A673 (cell line): ENCODE measurements around the gene MITF. TPM values are rescaled to one million over a fixed set of nuclear protein-coding genes. Genes with fewer than 3 reads are reported as not detected.

Experiments used
- BruUV-seq: library from RNA; stranded (reverse); fragments of 400-500 nt; replicated peaks from 2 replicates; lab custom pipeline; 2021; lab: Mats Ljungman, UMichigan
- CTCF ChIA-PET: fragments of 300-600 bp; sonication (Branson Sonifier 250); formaldehyde crosslinking; loops from one replicate; lab custom pipeline; 2022; ENCODE audit warnings: antibody characterized with exemption; lab: Charles Lee
- POLR2A ChIA-PET: fragments of 300-600 bp; sonication (Branson Sonifier 250); formaldehyde crosslinking; loops from one replicate; lab custom pipeline; 2022; ENCODE audit warnings: antibody characterized with exemption; ENCODE audit not compliant: low non-redundant PET; lab: Charles Lee
- DNase-seq: peaks from one replicate; pipeline ENCODE4 v3.0.0-alpha.2; 2015; ENCODE audit warnings: low spot score
- H3K27ac ChIP-seq: fragments of 200-600 bp; sonication (generic); 2 replicates; pipeline ENCODE4 v1.5.1; 2016; ENCODE audit warnings: mixed run types, low read depth, mild to moderate bottlenecking, mixed read lengths, antibody characterized with exemption, low read length; ENCODE audit not compliant: poor library complexity, severe bottlenecking
- H3K27me3 ChIP-seq: fragments of 200-600 bp; sonication (generic); replicated peaks from 2 replicates; pipeline ENCODE4 v1.6.1; 2017; ENCODE audit warnings: mixed run types, low read depth, mild to moderate bottlenecking, mixed read lengths, antibody characterized with exemption, low read length; ENCODE audit not compliant: insufficient read depth, poor library complexity
- H3K36me3 ChIP-seq: fragments of 200-600 bp; sonication (generic); 2 replicates; pipeline ENCODE4 v1.6.1; 2016; ENCODE audit warnings: mixed run types, mild to moderate bottlenecking, mixed read lengths, antibody characterized with exemption, low read length; ENCODE audit not compliant: insufficient read depth, poor library complexity, severe bottlenecking
- H3K4me1 ChIP-seq: fragments of 200-600 bp; sonication (generic); 2 replicates; pipeline ENCODE4 v1.6.1; 2017; ENCODE audit warnings: mixed run types, mild to moderate bottlenecking, mixed read lengths, antibody characterized with exemption, low read length; ENCODE audit not compliant: insufficient read depth, poor library complexity, severe bottlenecking
- H3K4me3 ChIP-seq: fragments of 200-600 bp; sonication (generic); 2 replicates; pipeline ENCODE4 v1.5.1; 2016; ENCODE audit warnings: low read depth, mixed run types, mild to moderate bottlenecking, mixed read lengths, low read length; ENCODE audit not compliant: poor library complexity, severe bottlenecking
- H3K9me3 ChIP-seq: fragments of 200-600 bp; sonication (generic); 2 replicates; pipeline ENCODE4 v1.6.1; 2016; ENCODE audit warnings: mixed run types, low read depth, mild to moderate bottlenecking, mixed read lengths, antibody characterized with exemption, low read length; ENCODE audit not compliant: poor library complexity, severe bottlenecking
- EZH2 ChIP-seq: fragments of 200-600 bp; sonication (generic); IDR thresholded peaks from 2 replicates; pipeline ENCODE4 v1.6.1; 2017; ENCODE audit warnings: borderline replicate concordance, low read depth, mild to moderate bottlenecking, mixed read lengths, antibody characterized with exemption, low read length; ENCODE audit not compliant: poor library complexity, severe bottlenecking
- intact Hi-C: fragments of 100-400 bp; cut with micrococcal nuclease; formaldehyde crosslinking; loops from one replicate; pipeline ENCODE4 v1.10.0; 2022; ENCODE audit not compliant: unreplicated experiment
- total RNA-seq: library from RNA; stranded (reverse); gene quantifications from 2 replicates; pipeline ENCODE4 v1.2.3, GENCODE V29; 2021
- TF ChIP-seq, protein P1 (sequence below): fragments of 300-800, 200-600 bp; sonication (generic); conservative IDR thresholded peaks from 2 replicates; pipeline ENCODE4 v1.5.1; 2017; ENCODE audit warnings: low read depth, mild to moderate bottlenecking, antibody characterized with exemption, low read length, moderate library complexity, mixed read lengths

Gene MITF
- total RNA-seq, 1 experiment from 2014 or later = 0.52 TPM

- BruUV-seq = no TSS peak
- POLR2A ChIA-PET = no interaction called here
- Histone ChIP-seq H3K4me3 (no peak overlapping the region), H3K9me3 (no peaks in the 10 kb centered on the region), H3K27me3 (no peaks in the 10 kb centered on the region), H3K36me3 (no peaks in the 10 kb centered on the region), H3K27ac (no peak overlapping the region), H3K4me1 (no peaks in the 10 kb centered on the region)
- DNase-seq = no peak
- intact Hi-C loops = no loop called here
- CTCF ChIA-PET = no interaction called here
- TF ChIP-seq, protein P1, sequence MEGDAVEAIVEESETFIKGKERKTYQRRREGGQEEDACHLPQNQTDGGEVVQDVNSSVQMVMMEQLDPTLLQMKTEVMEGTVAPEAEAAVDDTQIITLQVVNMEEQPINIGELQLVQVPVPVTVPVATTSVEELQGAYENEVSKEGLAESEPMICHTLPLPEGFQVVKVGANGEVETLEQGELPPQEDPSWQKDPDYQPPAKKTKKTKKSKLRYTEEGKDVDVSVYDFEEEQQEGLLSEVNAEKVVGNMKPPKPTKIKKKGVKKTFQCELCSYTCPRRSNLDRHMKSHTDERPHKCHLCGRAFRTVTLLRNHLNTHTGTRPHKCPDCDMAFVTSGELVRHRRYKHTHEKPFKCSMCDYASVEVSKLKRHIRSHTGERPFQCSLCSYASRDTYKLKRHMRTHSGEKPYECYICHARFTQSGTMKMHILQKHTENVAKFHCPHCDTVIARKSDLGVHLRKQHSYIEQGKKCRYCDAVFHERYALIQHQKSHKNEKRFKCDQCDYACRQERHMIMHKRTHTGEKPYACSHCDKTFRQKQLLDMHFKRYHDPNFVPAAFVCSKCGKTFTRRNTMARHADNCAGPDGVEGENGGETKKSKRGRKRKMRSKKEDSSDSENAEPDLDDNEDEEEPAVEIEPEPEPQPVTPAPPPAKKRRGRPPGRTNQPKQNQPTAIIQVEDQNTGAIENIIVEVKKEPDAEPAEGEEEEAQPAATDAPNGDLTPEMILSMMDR = no peak
- TF ChIP-seq EZH2 = no peak
Measured at GRCh38 chr3:69963643-69964042, 224.4 kb downstream of the MITF start.

DNA sequence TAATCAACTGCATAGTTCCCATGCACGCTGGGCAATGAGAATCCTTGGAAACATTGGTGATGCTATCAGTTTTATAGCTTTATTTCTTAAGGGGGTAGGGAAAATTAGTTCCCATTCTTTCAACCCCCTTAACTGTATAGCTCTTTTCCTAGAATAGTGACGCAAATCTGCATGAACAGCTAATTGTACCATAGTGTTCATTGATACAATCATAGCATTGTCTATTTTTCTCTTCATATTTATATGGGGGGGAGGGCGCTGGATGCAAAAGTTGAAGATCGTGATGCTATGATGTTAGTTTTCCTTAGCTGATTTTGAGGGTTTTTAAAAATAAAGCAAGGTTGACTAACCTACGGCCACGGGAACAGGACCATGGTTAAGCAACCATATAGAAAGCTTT, 227.9 kb downstream of the MITF start:
- TF ChIP-seq, protein P1 = no peak
- TF ChIP-seq EZH2 = no peak
- Histone ChIP-seq H3K27me3 (no peaks in the 10 kb centered on the region), H3K9me3 (no peaks in the 10 kb centered on the region), H3K4me3 (no peak overlapping the region), H3K36me3 (no peaks in the 10 kb centered on the region), H3K4me1 (no peaks in the 10 kb centered on the region), H3K27ac (no peak overlapping the region)
- DNase-seq = no peak
- no TSS peak for BruUV-seq
- CTCF ChIA-PET = no interaction called here
- POLR2A ChIA-PET = no interaction called here
- intact Hi-C loops = no loop called here

DNA sequence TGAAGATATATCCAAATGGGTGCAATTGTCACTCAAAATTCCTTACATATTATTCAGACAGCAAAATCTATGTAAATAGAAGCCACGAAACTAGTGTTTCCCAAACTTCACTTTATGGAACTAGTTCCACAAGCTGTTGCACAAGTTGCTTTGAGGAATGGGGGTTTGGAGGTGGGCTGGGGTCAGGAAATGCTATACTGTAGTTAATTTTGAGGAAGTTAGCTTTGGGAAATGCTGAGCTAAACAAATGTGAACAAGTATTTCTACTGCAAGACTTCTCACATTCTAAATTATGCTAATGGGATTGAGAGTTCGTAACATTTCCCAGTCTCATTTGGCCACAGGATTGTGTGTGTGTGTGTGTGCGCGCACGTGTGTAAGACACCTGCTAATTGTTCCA, 231.6 kb downstream of the MITF start:
- no peaks in the 10 kb centered on the region for H3K27me3 ChIP-seq
- H3K4me1 ChIP-seq = no peaks in the 10 kb centered on the region
- intact Hi-C loops = no loop called here
- CTCF ChIA-PET = interaction anchor here (0.5 kb wide), 1 partner anchor 663 kb away, joined by 4 read pairs; no protein-coding TSS in a partner anchor
- no TSS peak for BruUV-seq
- no peak for TF ChIP-seq EZH2
- TF ChIP-seq, protein P1 = no peak
- H3K9me3 ChIP-seq = no peaks in the 10 kb centered on the region
- no peak for DNase-seq
- POLR2A ChIA-PET = no interaction called here
- H3K27ac ChIP-seq = no peak overlapping the region
- H3K36me3 ChIP-seq = no peaks in the 10 kb centered on the region
- no peak overlapping the region for H3K4me3 ChIP-seq
